ENCODE data around the gene ARMC2.

DNA sequence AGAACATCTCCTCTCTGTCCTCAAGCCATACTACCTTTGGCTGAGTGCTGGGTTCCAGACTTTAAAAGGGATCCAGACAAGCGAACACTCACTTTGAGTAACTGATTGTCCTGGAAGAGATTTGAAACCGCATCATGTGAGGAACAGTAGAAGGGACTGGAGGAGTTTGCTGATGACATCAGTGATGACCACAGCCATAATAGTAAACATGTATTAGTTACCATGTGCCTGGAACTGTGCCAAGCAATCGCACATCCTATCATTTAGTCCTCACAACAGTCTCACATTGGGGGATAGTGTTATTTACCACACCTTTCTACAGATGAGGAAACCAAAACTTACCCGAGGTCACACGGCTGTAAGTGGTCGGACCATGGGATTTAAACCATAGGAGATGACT, 39.8 kb downstream of the ARMC2 start:
- no peak for TF ChIP-seq POLR2A (IDR thresholded peaks at IDR 0.05)
- TF ChIP-seq, protein P1, sequence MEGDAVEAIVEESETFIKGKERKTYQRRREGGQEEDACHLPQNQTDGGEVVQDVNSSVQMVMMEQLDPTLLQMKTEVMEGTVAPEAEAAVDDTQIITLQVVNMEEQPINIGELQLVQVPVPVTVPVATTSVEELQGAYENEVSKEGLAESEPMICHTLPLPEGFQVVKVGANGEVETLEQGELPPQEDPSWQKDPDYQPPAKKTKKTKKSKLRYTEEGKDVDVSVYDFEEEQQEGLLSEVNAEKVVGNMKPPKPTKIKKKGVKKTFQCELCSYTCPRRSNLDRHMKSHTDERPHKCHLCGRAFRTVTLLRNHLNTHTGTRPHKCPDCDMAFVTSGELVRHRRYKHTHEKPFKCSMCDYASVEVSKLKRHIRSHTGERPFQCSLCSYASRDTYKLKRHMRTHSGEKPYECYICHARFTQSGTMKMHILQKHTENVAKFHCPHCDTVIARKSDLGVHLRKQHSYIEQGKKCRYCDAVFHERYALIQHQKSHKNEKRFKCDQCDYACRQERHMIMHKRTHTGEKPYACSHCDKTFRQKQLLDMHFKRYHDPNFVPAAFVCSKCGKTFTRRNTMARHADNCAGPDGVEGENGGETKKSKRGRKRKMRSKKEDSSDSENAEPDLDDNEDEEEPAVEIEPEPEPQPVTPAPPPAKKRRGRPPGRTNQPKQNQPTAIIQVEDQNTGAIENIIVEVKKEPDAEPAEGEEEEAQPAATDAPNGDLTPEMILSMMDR (IDR thresholded peaks at IDR 0.05) = no peak
